Fibroblast of lung (primary cell): ENCODE measurements around the gene CTNNA2. TPM values are rescaled to one million over a fixed set of nuclear protein-coding genes. Genes with fewer than 3 reads are reported as not detected.

Experiments used
- DNase-seq, 2 donors: peaks; one replicate each; pipeline versions ENCODE4 v3.0.0 to v3.0.0-alpha.2; 2010; ENCODE audit warnings: low read depth in 2 of 2
- H2AFZ ChIP-seq: 2 replicates; pipeline ENCODE4 v1.5.1; 2012; ENCODE audit warnings: low read length, control low read depth, inconsistent platforms
- H3K27ac ChIP-seq: 2 replicates; pipeline ENCODE4 v1.5.1; 2011; ENCODE audit warnings: low read length, control low read depth; ENCODE audit not compliant: insufficient read depth
- H3K27me3 ChIP-seq: 2 replicates; pipeline ENCODE4 v1.5.1; 2011; ENCODE audit warnings: mild to moderate bottlenecking, low read length; ENCODE audit not compliant: control insufficient read depth, insufficient read depth
- H3K36me3 ChIP-seq: 2 replicates; pipeline ENCODE4 v1.5.1; 2011; ENCODE audit warnings: low read length; ENCODE audit not compliant: control insufficient read depth, insufficient read depth
- H3K4me1 ChIP-seq: 2 replicates; pipeline ENCODE4 v1.5.1; 2011; ENCODE audit warnings: low read length; ENCODE audit not compliant: control insufficient read depth, insufficient read depth; ENCODE audit errors: extremely low read depth
- H3K4me2 ChIP-seq: 2 replicates; pipeline ENCODE4 v1.5.1; 2011; ENCODE audit warnings: low read length, control low read depth; ENCODE audit not compliant: insufficient read depth; ENCODE audit errors: extremely low read depth
- H3K4me3 ChIP-seq, 4 experiments: fragments of 200-600 bp in 1 of 4; sonication (generic) in 1 of 4; replicated peaks in 1 of 4; 2 replicates each; pipeline ENCODE4 v1.5.1; 2011 to 2016; ENCODE audit warnings: low read length in 4 of 4, low read depth in 3 of 4, mild to moderate bottlenecking in 3 of 4, control low read depth in 2 of 4, inconsistent platforms in 1 of 4, mixed read lengths in 1 of 4; ENCODE audit not compliant: insufficient read depth in 1 of 4; ENCODE audit errors: control extremely low read depth in 1 of 4
- H3K79me2 ChIP-seq: 2 replicates; pipeline ENCODE4 v1.5.1; 2012; ENCODE audit warnings: mild to moderate bottlenecking, low read length, inconsistent platforms; ENCODE audit not compliant: control insufficient read depth, insufficient read depth
- H3K9ac ChIP-seq: 2 replicates; pipeline ENCODE4 v1.5.1; 2011; ENCODE audit warnings: mild to moderate bottlenecking, low read length, control low read depth; ENCODE audit not compliant: insufficient read depth
- H3K9me3 ChIP-seq: 2 replicates; pipeline ENCODE4 v1.5.1; 2012; ENCODE audit warnings: low read depth, low read length; ENCODE audit not compliant: control insufficient read depth, insufficient read depth
- H4K20me1 ChIP-seq: 2 replicates; pipeline ENCODE4 v1.5.1; 2011; ENCODE audit warnings: low read length; ENCODE audit not compliant: control insufficient read depth, insufficient read depth; ENCODE audit errors: extremely low read depth
- EZH2 ChIP-seq: IDR thresholded peaks from 2 replicates; pipeline ENCODE4 v1.5.1; 2012; ENCODE audit warnings: low read length, control low read depth, mild to moderate bottlenecking; ENCODE audit errors: missing control alignments
- polyA plus RNA-seq, 2 donors: library from polyadenylated mRNA; depleted of rRNA in 1 of 2; stranded (reverse) in 1 of 2; unstranded in 1 of 2; fragments of >200 nt; gene quantifications; 2 replicates each; pipeline ENCODE4 v1.2.1, GENCODE V29; 2011 to 2012; ENCODE audit warnings: missing spikeins in 1 of 2
- total RNA-seq: library from RNA; depleted of rRNA; stranded (reverse); fragments of >200 nt; gene quantifications from 2 replicates; pipeline ENCODE4 v1.2.1, GENCODE V29; 2014
- TF ChIP-seq, protein P1 (sequence below), 2 donors: IDR thresholded peaks in 1 of 2; conservative IDR thresholded peaks in 1 of 2; 1 replicate in 1 of 2; 2 replicates in 1 of 2; pipeline ENCODE4 v1.5.1; 2011 to 2012; ENCODE audit warnings: low read length in 2 of 2, control low read depth in 1 of 2, inconsistent platforms in 1 of 2, low read depth in 1 of 2, mild to moderate bottlenecking in 1 of 2

CTNNA2 gene
- total and polyA plus RNA-seq, 2 donors (not counting 1 experiment from before 2014, with no cell fraction given), result not detected

DNA sequence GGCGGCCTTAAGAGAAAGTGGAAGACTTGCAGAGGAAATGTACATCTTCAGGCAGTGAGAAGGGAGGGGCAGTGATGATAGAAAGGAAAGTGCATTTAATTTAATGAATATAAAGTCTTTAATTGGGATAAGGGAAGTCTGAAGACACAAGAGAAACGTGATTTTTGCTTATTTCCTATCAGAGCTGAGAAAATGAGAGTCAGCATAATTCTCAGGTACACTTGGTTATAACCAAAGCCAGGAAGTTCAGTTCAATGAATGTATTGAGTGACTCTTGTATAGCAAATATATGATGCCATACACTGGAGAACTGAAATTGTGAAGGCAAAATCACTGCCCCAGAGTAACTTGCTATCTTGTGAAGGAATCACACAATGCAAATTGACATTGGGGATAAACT lies 535.4 kb downstream of the CTNNA2 start:
- Histone ChIP-seq H3K9me3 (no peaks in the 10 kb centered on the region), H2AFZ (no peak overlapping the region), H3K27me3 (no peaks in the 10 kb centered on the region), H3K36me3 (no peaks in the 10 kb centered on the region), H3K79me2 (no peaks in the 10 kb centered on the region), H3K9ac (no peak overlapping the region), H3K27ac (no peak overlapping the region), H3K4me1 (no peaks in the 10 kb centered on the region), H3K4me2 (no peak overlapping the region), H4K20me1 (no peaks in the 10 kb centered on the region), H3K4me3 (no peak overlapping the region)
- no peak for DNase-seq
- TF ChIP-seq EZH2, result no peak
- TF ChIP-seq, protein P1, sequence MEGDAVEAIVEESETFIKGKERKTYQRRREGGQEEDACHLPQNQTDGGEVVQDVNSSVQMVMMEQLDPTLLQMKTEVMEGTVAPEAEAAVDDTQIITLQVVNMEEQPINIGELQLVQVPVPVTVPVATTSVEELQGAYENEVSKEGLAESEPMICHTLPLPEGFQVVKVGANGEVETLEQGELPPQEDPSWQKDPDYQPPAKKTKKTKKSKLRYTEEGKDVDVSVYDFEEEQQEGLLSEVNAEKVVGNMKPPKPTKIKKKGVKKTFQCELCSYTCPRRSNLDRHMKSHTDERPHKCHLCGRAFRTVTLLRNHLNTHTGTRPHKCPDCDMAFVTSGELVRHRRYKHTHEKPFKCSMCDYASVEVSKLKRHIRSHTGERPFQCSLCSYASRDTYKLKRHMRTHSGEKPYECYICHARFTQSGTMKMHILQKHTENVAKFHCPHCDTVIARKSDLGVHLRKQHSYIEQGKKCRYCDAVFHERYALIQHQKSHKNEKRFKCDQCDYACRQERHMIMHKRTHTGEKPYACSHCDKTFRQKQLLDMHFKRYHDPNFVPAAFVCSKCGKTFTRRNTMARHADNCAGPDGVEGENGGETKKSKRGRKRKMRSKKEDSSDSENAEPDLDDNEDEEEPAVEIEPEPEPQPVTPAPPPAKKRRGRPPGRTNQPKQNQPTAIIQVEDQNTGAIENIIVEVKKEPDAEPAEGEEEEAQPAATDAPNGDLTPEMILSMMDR (conservative IDR thresholded peaks at IDR 0.05 in 1 of 2, IDR thresholded peaks at IDR 0.05 in 1 of 2; ENCODE audit: low read depth in 1 of 2, low read length in 2 of 2), result no peak

DNA sequence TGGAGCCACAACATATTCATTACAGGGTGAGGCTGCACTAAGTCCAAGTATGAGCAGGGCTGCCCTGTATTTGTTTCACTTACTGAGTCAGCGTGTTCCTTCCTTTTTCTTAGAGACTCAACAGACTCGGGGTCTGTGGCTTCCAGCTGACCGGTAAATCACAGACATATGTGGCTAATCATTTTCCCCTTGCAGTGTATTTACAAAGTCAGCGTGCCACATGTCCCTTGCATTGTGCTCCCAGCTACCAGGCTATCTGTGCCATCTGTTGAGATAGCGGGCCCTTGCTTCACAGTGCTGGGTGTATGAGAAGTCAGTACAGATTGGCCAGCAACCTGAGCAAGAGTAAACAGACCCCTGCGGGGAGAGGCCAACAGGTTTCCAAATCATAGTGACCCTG lies 537.4 kb downstream of the CTNNA2 start:
- TF ChIP-seq, protein P1 (conservative IDR thresholded peaks at IDR 0.05 in 1 of 2, IDR thresholded peaks at IDR 0.05 in 1 of 2; ENCODE audit: low read depth in 1 of 2, low read length in 2 of 2), result no peak
- TF ChIP-seq EZH2, result no peak
- Histone ChIP-seq H3K79me2 (no peaks in the 10 kb centered on the region), H3K9ac (no peak overlapping the region), H3K9me3 (no peaks in the 10 kb centered on the region), H3K27me3 (no peaks in the 10 kb centered on the region), H3K4me2 (no peak overlapping the region), H3K27ac (no peak overlapping the region), H3K4me1 (no peaks in the 10 kb centered on the region), H2AFZ (no peak overlapping the region), H3K36me3 (no peaks in the 10 kb centered on the region), H3K4me3 (no peak overlapping the region), H4K20me1 (no peaks in the 10 kb centered on the region)
- no peak for DNase-seq

DNA sequence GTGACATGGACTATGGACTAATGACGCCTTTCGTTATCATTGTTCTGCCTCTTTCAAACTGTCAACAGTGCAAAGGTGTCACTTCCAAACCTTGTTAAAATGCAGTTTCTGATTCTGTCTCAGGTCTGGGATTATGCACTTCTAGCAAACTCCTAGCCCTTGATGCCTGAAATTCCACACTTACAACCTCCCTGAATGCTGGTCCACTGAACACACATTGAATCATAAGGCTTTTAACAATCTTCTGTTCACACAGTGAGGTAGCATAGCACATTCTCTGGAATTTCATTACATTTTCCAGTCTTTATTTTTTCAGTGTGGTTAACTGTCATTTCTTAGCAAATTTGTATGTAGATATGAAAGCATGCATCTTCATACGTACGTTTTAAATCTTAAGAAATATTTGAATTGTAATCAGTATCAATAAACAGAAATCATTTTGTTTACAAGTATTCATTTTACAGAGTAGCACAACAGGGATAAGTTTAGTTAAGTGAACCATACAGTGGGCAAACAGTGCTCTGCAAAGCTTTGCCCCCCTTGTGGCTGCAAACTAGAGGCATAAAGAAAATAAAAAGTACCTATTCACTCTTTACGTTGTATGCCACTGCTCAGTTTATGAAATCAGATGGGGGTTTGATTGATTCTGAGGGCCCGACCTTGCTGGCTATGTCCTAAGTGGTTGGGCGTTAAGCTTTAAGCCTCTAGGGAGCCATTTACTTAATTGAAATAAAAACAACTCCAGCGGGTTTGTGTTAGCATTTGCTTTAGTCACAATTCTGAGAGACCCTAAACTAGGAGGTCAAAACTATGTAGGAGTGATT lies 540.9 kb downstream of the CTNNA2 start:
- no peaks in the 10 kb centered on the region for H3K79me2 ChIP-seq
- no peaks in the 10 kb centered on the region for H3K4me1 ChIP-seq
- H3K9me3 ChIP-seq, result no peaks in the 10 kb centered on the region
- no peak overlapping the region for H2AFZ ChIP-seq
- H4K20me1 ChIP-seq, result no peaks in the 10 kb centered on the region
- H3K36me3 ChIP-seq, result no peaks in the 10 kb centered on the region
- H3K27me3 ChIP-seq, result no peaks in the 10 kb centered on the region
- H3K27ac ChIP-seq, result no peak overlapping the region
- TF ChIP-seq EZH2, result no peak
- TF ChIP-seq, protein P1 (conservative IDR thresholded peaks at IDR 0.05 in 1 of 2, IDR thresholded peaks at IDR 0.05 in 1 of 2; ENCODE audit: low read depth in 1 of 2, low read length in 2 of 2), result no peak
- no peak overlapping the region for H3K9ac ChIP-seq
- no peak for DNase-seq
- no peak overlapping the region for H3K4me3 ChIP-seq
- no peak overlapping the region for H3K4me2 ChIP-seq
